Neural cell (in vitro differentiated cells): ENCODE results near the gene PPIE.

ENCODE experiments used
- EP300 ChIP-seq: fragments of 450-650 bp; conservative IDR thresholded peaks from 2 replicates; pipeline ENCODE4 v1.6.1; 2014; ENCODE audit warnings: antibody characterized with exemption, mild to moderate bottlenecking, moderate library complexity; ENCODE audit not compliant: poor library complexity, severe bottlenecking
- EZH2 ChIP-seq: fragments of 200-600, 300-800 bp; shearing (Covaris generic), sonication (generic); IDR thresholded peaks from 2 replicates; pipeline ENCODE4 v1.6.1; 2014; ENCODE audit warnings: antibody characterized with exemption, low read length, borderline replicate concordance, mild to moderate bottlenecking; ENCODE audit not compliant: insufficient read depth, poor library complexity, severe bottlenecking
- MXI1 ChIP-seq: fragments of 450-650 bp; conservative IDR thresholded peaks from 2 replicates; pipeline ENCODE4 v1.6.1; 2014; ENCODE audit warnings: antibody characterized with exemption, mild to moderate bottlenecking; ENCODE audit not compliant: poor library complexity, severe bottlenecking
- RAD21 ChIP-seq: fragments of 450-650 bp; conservative IDR thresholded peaks from 2 replicates; pipeline ENCODE4 v1.6.1; 2014; ENCODE audit warnings: antibody characterized with exemption, mild to moderate bottlenecking, moderate library complexity
- SMC3 ChIP-seq: fragments of 450-650 bp; conservative IDR thresholded peaks from 2 replicates; pipeline ENCODE4 v1.6.1; 2014; ENCODE audit warnings: antibody characterized with exemption, mild to moderate bottlenecking, moderate library complexity; ENCODE audit not compliant: poor library complexity
- TAF1 ChIP-seq: IDR thresholded peaks from 2 replicates; pipeline ENCODE4 v1.6.1; 2012; ENCODE audit warnings: low read depth
- TF ChIP-seq, protein P1 (sequence below): fragments of 450-650 bp; IDR thresholded peaks from 2 replicates; pipeline ENCODE4 v1.5.1; 2014; ENCODE audit warnings: antibody characterized with exemption, mild to moderate bottlenecking, moderate library complexity; ENCODE audit not compliant: poor library complexity, severe bottlenecking
- TF ChIP-seq, protein P2 (sequence below): IDR thresholded peaks from 2 replicates; pipeline ENCODE4 v1.6.1; 2012; ENCODE audit warnings: borderline replicate concordance

DNA sequence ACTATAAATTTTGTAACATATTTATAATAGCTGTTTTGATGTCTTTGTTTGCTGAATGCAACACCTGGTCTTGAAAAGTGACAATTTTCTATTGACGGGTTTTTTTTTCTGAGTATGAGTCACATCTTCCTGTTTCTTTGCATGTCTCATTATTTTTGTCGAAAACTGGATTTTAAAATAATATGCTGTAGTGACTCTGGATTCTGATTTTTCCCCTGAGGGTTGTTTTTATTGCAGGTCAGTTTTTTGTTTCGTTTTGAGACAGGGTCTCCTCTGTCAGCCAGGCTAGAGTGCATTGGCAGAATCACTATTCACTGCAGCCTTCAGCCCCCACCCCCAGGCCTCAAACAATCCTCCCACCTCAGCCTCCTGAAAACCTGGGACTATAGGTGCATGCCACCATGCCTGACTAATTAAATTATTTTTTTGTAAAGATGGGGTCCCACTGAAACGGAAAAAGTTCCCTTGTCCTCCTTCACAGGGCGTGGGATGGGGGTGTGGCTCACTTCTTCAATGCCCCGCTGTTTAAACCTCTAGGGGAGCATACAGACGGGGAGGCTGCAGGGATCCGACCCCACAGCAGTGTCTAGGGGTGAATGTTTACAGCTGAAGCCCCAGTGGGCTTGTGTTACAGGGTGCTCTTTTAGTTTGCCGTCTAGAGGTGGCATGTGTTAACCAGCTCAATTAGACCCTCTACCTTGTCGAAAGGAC lies 11.3 kb upstream of the PPIE start:
- TF ChIP-seq, protein P1, sequence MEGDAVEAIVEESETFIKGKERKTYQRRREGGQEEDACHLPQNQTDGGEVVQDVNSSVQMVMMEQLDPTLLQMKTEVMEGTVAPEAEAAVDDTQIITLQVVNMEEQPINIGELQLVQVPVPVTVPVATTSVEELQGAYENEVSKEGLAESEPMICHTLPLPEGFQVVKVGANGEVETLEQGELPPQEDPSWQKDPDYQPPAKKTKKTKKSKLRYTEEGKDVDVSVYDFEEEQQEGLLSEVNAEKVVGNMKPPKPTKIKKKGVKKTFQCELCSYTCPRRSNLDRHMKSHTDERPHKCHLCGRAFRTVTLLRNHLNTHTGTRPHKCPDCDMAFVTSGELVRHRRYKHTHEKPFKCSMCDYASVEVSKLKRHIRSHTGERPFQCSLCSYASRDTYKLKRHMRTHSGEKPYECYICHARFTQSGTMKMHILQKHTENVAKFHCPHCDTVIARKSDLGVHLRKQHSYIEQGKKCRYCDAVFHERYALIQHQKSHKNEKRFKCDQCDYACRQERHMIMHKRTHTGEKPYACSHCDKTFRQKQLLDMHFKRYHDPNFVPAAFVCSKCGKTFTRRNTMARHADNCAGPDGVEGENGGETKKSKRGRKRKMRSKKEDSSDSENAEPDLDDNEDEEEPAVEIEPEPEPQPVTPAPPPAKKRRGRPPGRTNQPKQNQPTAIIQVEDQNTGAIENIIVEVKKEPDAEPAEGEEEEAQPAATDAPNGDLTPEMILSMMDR, result no peak
- TF ChIP-seq EP300, result no peak
- TF ChIP-seq SMC3, result no peak
- no peak for TF ChIP-seq EZH2
- TF ChIP-seq, protein P2, sequence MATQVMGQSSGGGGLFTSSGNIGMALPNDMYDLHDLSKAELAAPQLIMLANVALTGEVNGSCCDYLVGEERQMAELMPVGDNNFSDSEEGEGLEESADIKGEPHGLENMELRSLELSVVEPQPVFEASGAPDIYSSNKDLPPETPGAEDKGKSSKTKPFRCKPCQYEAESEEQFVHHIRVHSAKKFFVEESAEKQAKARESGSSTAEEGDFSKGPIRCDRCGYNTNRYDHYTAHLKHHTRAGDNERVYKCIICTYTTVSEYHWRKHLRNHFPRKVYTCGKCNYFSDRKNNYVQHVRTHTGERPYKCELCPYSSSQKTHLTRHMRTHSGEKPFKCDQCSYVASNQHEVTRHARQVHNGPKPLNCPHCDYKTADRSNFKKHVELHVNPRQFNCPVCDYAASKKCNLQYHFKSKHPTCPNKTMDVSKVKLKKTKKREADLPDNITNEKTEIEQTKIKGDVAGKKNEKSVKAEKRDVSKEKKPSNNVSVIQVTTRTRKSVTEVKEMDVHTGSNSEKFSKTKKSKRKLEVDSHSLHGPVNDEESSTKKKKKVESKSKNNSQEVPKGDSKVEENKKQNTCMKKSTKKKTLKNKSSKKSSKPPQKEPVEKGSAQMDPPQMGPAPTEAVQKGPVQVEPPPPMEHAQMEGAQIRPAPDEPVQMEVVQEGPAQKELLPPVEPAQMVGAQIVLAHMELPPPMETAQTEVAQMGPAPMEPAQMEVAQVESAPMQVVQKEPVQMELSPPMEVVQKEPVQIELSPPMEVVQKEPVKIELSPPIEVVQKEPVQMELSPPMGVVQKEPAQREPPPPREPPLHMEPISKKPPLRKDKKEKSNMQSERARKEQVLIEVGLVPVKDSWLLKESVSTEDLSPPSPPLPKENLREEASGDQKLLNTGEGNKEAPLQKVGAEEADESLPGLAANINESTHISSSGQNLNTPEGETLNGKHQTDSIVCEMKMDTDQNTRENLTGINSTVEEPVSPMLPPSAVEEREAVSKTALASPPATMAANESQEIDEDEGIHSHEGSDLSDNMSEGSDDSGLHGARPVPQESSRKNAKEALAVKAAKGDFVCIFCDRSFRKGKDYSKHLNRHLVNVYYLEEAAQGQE, result no peak
- no peak for TF ChIP-seq TAF1
- TF ChIP-seq RAD21, result no peak
- no peak for TF ChIP-seq MXI1
